Measurements from ENCODE around the gene FAM234B.

DNA sequence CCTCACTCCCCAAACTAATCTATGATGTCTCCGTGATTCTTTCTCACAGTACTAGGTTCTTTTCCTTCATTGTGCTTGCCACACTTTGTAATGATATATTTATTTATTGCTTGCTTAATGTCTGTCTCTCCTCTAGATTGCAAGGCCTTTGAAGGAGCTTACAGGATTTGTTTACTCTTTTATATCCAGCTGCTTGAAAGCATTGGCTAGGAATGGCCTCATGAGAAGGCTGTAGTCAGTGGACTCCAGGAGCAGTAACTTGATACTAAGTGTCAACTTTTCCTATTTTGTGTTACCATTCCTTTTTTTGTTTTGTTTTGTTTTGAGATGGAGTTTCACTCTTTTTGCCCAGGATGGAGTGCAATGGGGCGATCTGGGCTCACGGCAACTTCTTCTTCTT, 7.3 kb upstream of the FAM234B start:
- TF ChIP-seq CTCF (IDR thresholded peaks at IDR 0.05; ENCODE audit: borderline replicate concordance, extremely low read depth, low read length, poor library complexity, severe bottlenecking) (no peak), EZH2 (IDR thresholded peaks at IDR 0.05; ENCODE audit: borderline replicate concordance, low read depth, low read length, severe bottlenecking) (no peak)
